Melanocyte of skin (primary cell): ENCODE measurements around the gene PON1. TPM values are rescaled to one million over a fixed set of nuclear protein-coding genes. Genes with fewer than 3 reads are reported as not detected.

Source experiments
- small RNA-seq, 2 donors: library from RNA; depleted of rRNA; stranded (forward); fragments of <200 nt; gene quantifications; one replicate each; pipeline ENCODE3, GENCODE V24; 2012
- total RNA-seq, 2 donors: library from RNA; depleted of rRNA; stranded (reverse); fragments of >200 nt; gene quantifications; 2 replicates each; pipeline ENCODE4 v1.2.3, GENCODE V29; 2012

PON1 gene
- total RNA-seq = under 1 TPM in 1 of 2 donors, not detected in 1; under 0.01 TPM

DNA sequence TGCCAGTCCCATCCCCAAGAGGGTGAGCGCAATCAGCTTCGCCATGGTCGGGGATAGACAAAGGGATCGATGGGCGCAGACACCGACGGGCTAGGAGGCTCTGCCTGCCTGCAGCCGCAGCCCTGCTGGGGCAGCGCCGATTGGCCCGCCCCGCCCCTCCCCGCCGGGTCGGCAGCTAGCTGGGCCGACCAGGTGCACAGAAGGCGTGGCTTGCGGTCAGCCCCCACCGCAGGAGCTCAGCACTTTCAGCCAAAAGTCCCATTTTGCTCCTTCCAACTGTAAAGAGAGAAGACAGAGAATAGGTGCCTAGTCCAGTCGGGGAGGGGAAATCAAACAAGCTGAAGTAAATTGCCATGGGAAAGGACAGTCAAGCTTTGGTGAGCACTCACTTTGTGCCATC is at the start of gene PON1:
PON1 (minus strand) TSS at position 102 of the 400 bp plus-strand sequence; CDS start at position 45, 57 bp downstream.

Small RNA genes within 50 kb of the gene (small RNA-seq; reads per million reads assigned to genes)
- gene AC004022.2 = 0 reads per million in 2 donors

Other genes with a start within 250 kb of the PON1 start
- under 1 TPM in 1 of 2 donors, not detected in 1; 0.69 TPM for gene PON3, start 71.8 kb upstream of the PON1 start, total RNA-seq
- 10 to 100 TPM; 76.9 to 87.4 TPM for gene PON2, start 110.5 kb upstream of the PON1 start, total RNA-seq
- under 1 TPM; under 0.01 TPM for gene ASB4, start 161.4 kb upstream of the PON1 start, total RNA-seq